Measurements from ENCODE around the gene GRM7. TPM values are rescaled to one million over a fixed set of nuclear protein-coding genes. Genes with fewer than 3 reads are reported as not detected.

GRM7 gene
- total RNA-seq, 4 donors from 2014 or later = 0.39 TPM; not detected in 3

DNA sequence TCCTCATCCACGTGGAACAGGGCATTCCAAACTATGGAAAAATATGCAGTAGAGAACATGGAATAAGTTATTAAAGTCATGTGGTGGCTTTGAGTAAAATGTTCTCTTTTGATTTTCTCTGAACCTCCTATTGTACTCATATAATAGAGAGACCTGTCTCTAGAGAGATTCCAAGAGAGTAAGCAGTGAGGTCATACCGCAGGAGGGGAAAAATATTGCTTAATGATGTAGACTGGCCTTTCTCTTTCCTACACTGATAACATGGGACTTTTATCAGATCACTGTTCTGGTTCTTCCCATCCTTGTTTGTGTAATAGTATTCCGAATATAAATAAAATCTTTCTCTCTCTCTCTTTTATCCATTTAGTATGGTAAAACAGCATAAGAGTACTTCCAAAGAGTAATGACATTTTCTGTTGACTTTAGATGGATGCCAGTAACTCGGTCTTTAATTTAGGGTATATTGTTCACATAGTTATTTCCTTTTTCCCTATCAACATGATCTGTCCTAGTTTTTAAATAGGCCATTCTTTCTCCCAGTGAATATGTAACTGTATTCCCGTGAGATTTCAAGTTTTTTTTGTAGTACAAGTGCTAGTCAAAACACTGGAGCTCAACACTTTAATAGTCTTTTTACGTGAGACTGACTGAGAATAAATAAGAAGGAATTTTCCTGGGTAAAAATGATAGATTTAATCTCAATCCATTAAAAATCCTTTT, 826.7 kb downstream of the GRM7 start:
- 76% methylated on average over 6 of the region's 6 CpGs for WGBS
- intact Hi-C loops (cut with DNase I) = no loop called here
- TF ChIP-seq EP300 (IDR thresholded peaks at IDR 0.05) = no peak
- no peak for TF ChIP-seq POLR2AphosphoS5 (IDR thresholded peaks at IDR 0.05)
- TF ChIP-seq, protein P1, sequence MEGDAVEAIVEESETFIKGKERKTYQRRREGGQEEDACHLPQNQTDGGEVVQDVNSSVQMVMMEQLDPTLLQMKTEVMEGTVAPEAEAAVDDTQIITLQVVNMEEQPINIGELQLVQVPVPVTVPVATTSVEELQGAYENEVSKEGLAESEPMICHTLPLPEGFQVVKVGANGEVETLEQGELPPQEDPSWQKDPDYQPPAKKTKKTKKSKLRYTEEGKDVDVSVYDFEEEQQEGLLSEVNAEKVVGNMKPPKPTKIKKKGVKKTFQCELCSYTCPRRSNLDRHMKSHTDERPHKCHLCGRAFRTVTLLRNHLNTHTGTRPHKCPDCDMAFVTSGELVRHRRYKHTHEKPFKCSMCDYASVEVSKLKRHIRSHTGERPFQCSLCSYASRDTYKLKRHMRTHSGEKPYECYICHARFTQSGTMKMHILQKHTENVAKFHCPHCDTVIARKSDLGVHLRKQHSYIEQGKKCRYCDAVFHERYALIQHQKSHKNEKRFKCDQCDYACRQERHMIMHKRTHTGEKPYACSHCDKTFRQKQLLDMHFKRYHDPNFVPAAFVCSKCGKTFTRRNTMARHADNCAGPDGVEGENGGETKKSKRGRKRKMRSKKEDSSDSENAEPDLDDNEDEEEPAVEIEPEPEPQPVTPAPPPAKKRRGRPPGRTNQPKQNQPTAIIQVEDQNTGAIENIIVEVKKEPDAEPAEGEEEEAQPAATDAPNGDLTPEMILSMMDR (IDR thresholded peaks at IDR 0.05) = no peak
- TF ChIP-seq POLR2A (IDR thresholded peaks at IDR 0.05; ENCODE audit: low read depth) = no peak
- DNase-seq (ENCODE audit: extremely low spot score) = no peak
- Histone ChIP-seq H3K27me3 (no peaks in the 10 kb centered on the region), H3K9me3 (no peaks in the 10 kb centered on the region), H3K4me3 (no peak overlapping the region), H3K4me1 (peaks cover 0 to 8% (median 2%) of the 10 kb centered on the region in 4 donors), H3K27ac (replicated peaks in 1 of 4) (no peak overlapping the region), H3K36me3 (no peaks in the 10 kb centered on the region)

DNA sequence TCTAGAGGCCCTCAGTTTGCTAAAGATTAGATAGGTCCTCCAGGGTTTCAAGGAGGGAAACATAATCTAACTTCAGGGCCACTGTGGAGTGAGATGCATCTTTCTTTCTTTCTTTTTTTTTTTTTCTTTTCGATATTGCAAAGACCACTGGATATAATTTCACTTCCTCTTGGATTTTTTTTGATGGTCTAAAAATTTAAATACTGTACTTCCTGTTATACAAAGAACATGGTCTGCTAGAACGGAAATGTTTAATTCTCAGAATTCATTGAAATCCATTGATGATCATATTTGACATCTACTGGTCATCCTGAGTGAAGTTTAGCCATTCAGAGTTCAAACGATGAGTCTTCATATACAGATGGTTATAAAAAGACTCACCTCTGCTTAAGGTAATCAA, 832.0 kb downstream of the GRM7 start:
- 74% methylated on average over 3 of the region's 3 CpGs for WGBS
- Histone ChIP-seq H3K4me1 (no peaks in the 10 kb centered on the region), H3K27me3 (no peaks in the 10 kb centered on the region), H3K4me3 (no peak overlapping the region), H3K36me3 (no peaks in the 10 kb centered on the region), H3K27ac (replicated peaks in 1 of 4) (no peak overlapping the region), H3K9me3 (no peaks in the 10 kb centered on the region)
- DNase-seq (ENCODE audit: extremely low spot score) = no peak
- TF ChIP-seq EP300 (IDR thresholded peaks at IDR 0.05) (no peak), POLR2AphosphoS5 (IDR thresholded peaks at IDR 0.05) (no peak), POLR2A (IDR thresholded peaks at IDR 0.05; ENCODE audit: low read depth) (no peak)
- TF ChIP-seq, protein P1 (IDR thresholded peaks at IDR 0.05) = no peak
- intact Hi-C loops (cut with DNase I) = no loop called here

DNA sequence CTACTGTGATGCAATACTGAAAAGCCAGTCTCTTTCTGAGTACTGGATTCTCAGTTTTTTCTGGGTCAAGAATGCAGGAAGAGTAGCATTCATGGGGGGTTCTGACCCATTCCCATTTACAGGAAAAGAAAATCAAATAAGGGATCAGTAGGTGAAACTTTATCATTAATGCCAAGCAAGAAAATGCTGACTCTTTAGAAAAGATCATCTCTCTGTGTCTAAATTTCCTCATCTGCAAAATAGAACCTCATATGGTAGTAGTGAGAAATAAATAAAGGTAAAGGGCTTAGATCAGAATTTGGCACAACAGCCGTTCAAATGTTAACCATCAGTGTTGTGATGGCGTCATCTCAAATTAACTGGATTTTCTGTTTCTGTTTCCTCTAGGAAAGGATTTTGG, 833.1 kb downstream of the GRM7 start:
- TF ChIP-seq EP300 (IDR thresholded peaks at IDR 0.05) (no peak), POLR2A (IDR thresholded peaks at IDR 0.05; ENCODE audit: low read depth) (no peak), POLR2AphosphoS5 (IDR thresholded peaks at IDR 0.05) (no peak)
- TF ChIP-seq, protein P1 (IDR thresholded peaks at IDR 0.05) = no peak
- no peak for DNase-seq (ENCODE audit: extremely low spot score)
- intact Hi-C loops (cut with DNase I) = no loop called here
- Histone ChIP-seq H3K9me3 (no peaks in the 10 kb centered on the region), H3K27ac (replicated peaks in 1 of 4) (no peak overlapping the region), H3K36me3 (no peaks in the 10 kb centered on the region), H3K4me1 (no peaks in the 10 kb centered on the region), H3K27me3 (no peaks in the 10 kb centered on the region), H3K4me3 (no peak overlapping the region)
- 95% methylated on average over 2 of the region's 2 CpGs for WGBS

DNA sequence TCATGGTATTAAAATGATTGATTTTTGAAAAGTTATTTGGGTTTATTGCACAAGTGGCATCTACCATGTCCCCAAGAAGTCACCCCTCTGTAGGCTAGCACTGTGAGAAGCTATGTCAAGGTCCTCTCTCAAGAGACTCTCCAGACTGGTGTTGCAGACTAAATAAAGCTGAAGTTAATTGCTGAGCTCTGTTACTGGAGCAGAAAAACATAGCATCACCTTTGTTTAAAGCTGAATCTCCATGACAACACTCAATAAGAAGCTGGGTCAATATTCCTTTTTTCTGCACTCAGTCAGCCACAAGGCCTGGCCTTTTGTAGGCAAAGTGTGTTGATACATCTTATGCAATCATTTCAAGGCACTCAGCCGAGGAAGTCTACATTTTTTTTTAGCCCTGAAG, 834.1 kb downstream of the GRM7 start:
- H3K27me3 ChIP-seq = no peaks in the 10 kb centered on the region
- no peaks in the 10 kb centered on the region for H3K4me1 ChIP-seq
- H3K4me3 ChIP-seq = no peak overlapping the region
- no peak overlapping the region for H3K27ac ChIP-seq (replicated peaks in 1 of 4)
- TF ChIP-seq, protein P1 (IDR thresholded peaks at IDR 0.05) = no peak
- no peak for TF ChIP-seq EP300 (IDR thresholded peaks at IDR 0.05)
- no peak for TF ChIP-seq POLR2AphosphoS5 (IDR thresholded peaks at IDR 0.05)
- no peak for TF ChIP-seq POLR2A (IDR thresholded peaks at IDR 0.05; ENCODE audit: low read depth)
- no peak for DNase-seq (ENCODE audit: extremely low spot score)
- H3K9me3 ChIP-seq = no peaks in the 10 kb centered on the region
- WGBS = 64% methylated on average over 1 of the region's 1 CpG
- H3K36me3 ChIP-seq = no peaks in the 10 kb centered on the region
- intact Hi-C loops (cut with DNase I) = no loop called here

DNA sequence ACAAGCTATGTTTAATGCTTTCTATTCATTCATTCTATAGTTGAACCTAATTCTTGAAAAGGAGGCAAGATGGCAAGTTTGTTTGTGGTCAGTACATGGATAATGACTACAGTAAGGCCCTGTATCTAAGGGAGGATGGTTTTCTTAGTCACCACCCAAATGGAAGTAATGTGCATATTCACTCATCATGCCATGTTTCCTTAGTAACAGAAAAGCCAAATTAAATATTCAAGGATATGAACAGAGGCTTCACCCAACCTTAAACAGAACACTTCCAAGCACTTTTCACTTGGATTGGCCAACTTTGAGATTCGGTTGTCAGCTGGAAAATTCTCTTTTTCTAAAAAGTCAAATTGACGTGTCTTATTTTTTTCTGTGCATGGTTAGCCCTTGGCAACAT, 835.4 kb downstream of the GRM7 start:
- H3K36me3 ChIP-seq = no peaks in the 10 kb centered on the region
- no peaks in the 10 kb centered on the region for H3K4me1 ChIP-seq
- H3K27me3 ChIP-seq = no peaks in the 10 kb centered on the region
- H3K9me3 ChIP-seq = no peaks in the 10 kb centered on the region
- intact Hi-C loops (cut with DNase I) = no loop called here
- no peak overlapping the region for H3K4me3 ChIP-seq
- DNase-seq (ENCODE audit: extremely low spot score) = no peak
- TF ChIP-seq POLR2A (IDR thresholded peaks at IDR 0.05; ENCODE audit: low read depth) (no peak), EP300 (IDR thresholded peaks at IDR 0.05) (no peak), POLR2AphosphoS5 (IDR thresholded peaks at IDR 0.05) (no peak)
- TF ChIP-seq, protein P1 (IDR thresholded peaks at IDR 0.05) = no peak
- 65% methylated on average over 2 of the region's 2 CpGs for WGBS
- no peak overlapping the region for H3K27ac ChIP-seq (replicated peaks in 1 of 4)

Data from esophagus muscularis mucosa (tissue), 4 donors.